H9 (cell line): ENCODE data around the gene DAB1. TPM values are rescaled to one million over a fixed set of nuclear protein-coding genes. Genes with fewer than 3 reads are reported as not detected.

Experiments used
- DNase-seq: peaks from one replicate; pipeline ENCODE4 v3.0.0-alpha.2; 2017
- H2AFZ ChIP-seq: one replicate; pipeline ENCODE4 v1.6.1; 2013; ENCODE audit warnings: mild to moderate bottlenecking, low read length, control low read depth, moderate library complexity
- H2AK5ac ChIP-seq: 2 replicates; pipeline ENCODE4 v1.6.1; 2013; ENCODE audit warnings: low read length, control low read depth, mixed read lengths; ENCODE audit not compliant: insufficient read length
- H2BK120ac ChIP-seq: one replicate; pipeline ENCODE4 v1.6.1; 2013; ENCODE audit warnings: low read depth, mild to moderate bottlenecking, low read length, control low read depth, inconsistent platforms; ENCODE audit not compliant: poor library complexity, severe bottlenecking
- H2BK12ac ChIP-seq: 2 replicates; pipeline ENCODE4 v1.6.1; 2013; ENCODE audit warnings: low read length, control low read depth, mixed read lengths, low read depth; ENCODE audit not compliant: insufficient read length
- H2BK15ac ChIP-seq: 2 replicates; pipeline ENCODE4 v1.6.1; 2013; ENCODE audit warnings: low read depth, low read length, control low read depth
- H2BK20ac ChIP-seq: one replicate; pipeline ENCODE4 v1.6.1; 2013; ENCODE audit warnings: low read depth, mild to moderate bottlenecking, low read length, control low read depth, inconsistent platforms; ENCODE audit not compliant: poor library complexity, severe bottlenecking
- H2BK5ac ChIP-seq: 2 replicates; pipeline ENCODE4 v1.6.1; 2013; ENCODE audit warnings: low read length, control low read depth, mixed read lengths; ENCODE audit not compliant: insufficient read length
- H3K14ac ChIP-seq: 2 replicates; pipeline ENCODE4 v1.6.1; 2013; ENCODE audit warnings: low read length, control low read depth; ENCODE audit not compliant: insufficient read depth
- H3K18ac ChIP-seq: 2 replicates; pipeline ENCODE4 v1.6.1; 2013; ENCODE audit warnings: low read depth, mild to moderate bottlenecking, mixed read lengths, low read length, control low read depth; ENCODE audit not compliant: insufficient read length
- H3K23ac ChIP-seq: 2 replicates; pipeline ENCODE4 v1.6.1; 2013; ENCODE audit warnings: low read length, control low read depth, mixed read lengths, low read depth; ENCODE audit not compliant: insufficient read length
- H3K23me2 ChIP-seq: 2 replicates; pipeline ENCODE4 v1.6.1; 2013; ENCODE audit warnings: low read depth, mild to moderate bottlenecking, mixed read lengths, low read length, control low read depth; ENCODE audit not compliant: insufficient read length, poor library complexity, severe bottlenecking
- H3K27ac ChIP-seq: 2 replicates; pipeline ENCODE4 v1.5.1; 2013; ENCODE audit warnings: low read length, control low read depth, mixed read lengths, low read depth; ENCODE audit not compliant: insufficient read length
- H3K27me3 ChIP-seq: 2 replicates; pipeline ENCODE4 v1.6.1; 2013; ENCODE audit warnings: low read length, control low read depth, inconsistent platforms; ENCODE audit not compliant: insufficient read depth
- H3K4ac ChIP-seq: 2 replicates; pipeline ENCODE4 v1.6.1; 2013; ENCODE audit warnings: low read depth, mild to moderate bottlenecking, control low read depth, inconsistent platforms, low read length, moderate library complexity
- H3K4me1 ChIP-seq: 2 replicates; pipeline ENCODE4 v1.6.1; 2013; ENCODE audit warnings: low read length, control low read depth, inconsistent platforms; ENCODE audit not compliant: insufficient read depth
- H3K4me2 ChIP-seq: 2 replicates; pipeline ENCODE4 v1.6.1; 2013; ENCODE audit warnings: low read length, control low read depth, mixed read lengths; ENCODE audit not compliant: insufficient read length, insufficient read depth
- H3K56ac ChIP-seq: 2 replicates; pipeline ENCODE4 v1.6.1; 2013; ENCODE audit warnings: low read depth, mild to moderate bottlenecking, mixed read lengths, low read length, control low read depth; ENCODE audit not compliant: insufficient read length
- H3K79me1 ChIP-seq: 2 replicates; pipeline ENCODE4 v1.6.1; 2013; ENCODE audit warnings: low read depth, mild to moderate bottlenecking, moderate library complexity, low read length, control low read depth, inconsistent platforms; ENCODE audit not compliant: insufficient read depth, poor library complexity, severe bottlenecking
- H3K79me2 ChIP-seq: 2 replicates; pipeline ENCODE4 v1.6.1; 2013; ENCODE audit warnings: low read length, control low read depth, inconsistent platforms; ENCODE audit not compliant: insufficient read depth
- H3K9ac ChIP-seq: 2 replicates; pipeline ENCODE4 v1.6.1; 2013; ENCODE audit warnings: low read length, control low read depth, mixed read lengths; ENCODE audit not compliant: insufficient read length; ENCODE audit errors: extremely low read depth
- H3K9me3 ChIP-seq: one replicate; pipeline ENCODE4 v1.6.1; 2013; ENCODE audit warnings: low read depth, low read length, inconsistent platforms; ENCODE audit not compliant: control insufficient read depth
- H3T11ph ChIP-seq: one replicate; pipeline ENCODE4 v1.6.1; 2013; ENCODE audit warnings: mild to moderate bottlenecking, low read length, control low read depth, inconsistent platforms
- H4K20me1 ChIP-seq: one replicate; pipeline ENCODE4 v1.6.1; 2013; ENCODE audit not compliant: control insufficient read depth, insufficient read length, insufficient read depth
- H4K5ac ChIP-seq: 2 replicates; pipeline ENCODE4 v1.6.1; 2013; ENCODE audit warnings: low read depth, mild to moderate bottlenecking, mixed read lengths, low read length, control low read depth; ENCODE audit not compliant: insufficient read length
- H4K8ac ChIP-seq: replicated peaks from 2 replicates; pipeline ENCODE4 v1.6.1; 2013; ENCODE audit warnings: low read length, control low read depth, mixed read lengths, low read depth; ENCODE audit not compliant: insufficient read length
- H4K91ac ChIP-seq: 2 replicates; pipeline ENCODE4 v1.6.1; 2013; ENCODE audit warnings: low read depth, mild to moderate bottlenecking, moderate library complexity, mixed read lengths, low read length, control low read depth; ENCODE audit not compliant: insufficient read length
- H3K27ac Mint-ChIP-seq, 3 experiments: 2 replicates in 2 of 3; 3 replicates in 1 of 3; pipeline ENCODE4 v1.8.0; 2020 to 2021; ENCODE audit warnings: mixed read lengths in 3 of 3, mild to moderate bottlenecking in 1 of 3, moderate library complexity in 1 of 3
- H3K27me3 Mint-ChIP-seq: 2 replicates; pipeline ENCODE4 v1.8.0; 2021; ENCODE audit warnings: low read depth, mild to moderate bottlenecking, moderate library complexity, mixed read lengths
- H3K36me3 Mint-ChIP-seq, 3 experiments: 2 replicates in 2 of 3; 3 replicates in 1 of 3; pipeline ENCODE4 v1.8.0; 2020 to 2021; ENCODE audit warnings: low read depth in 3 of 3, mixed read lengths in 3 of 3; ENCODE audit not compliant: insufficient read depth in 1 of 3
- H3K4me1 Mint-ChIP-seq, 2 experiments: 2 replicates each; pipeline ENCODE4 v1.8.0; 2020; ENCODE audit warnings: mixed read lengths in 2 of 2
- H3K4me3 Mint-ChIP-seq, 2 experiments: 2 replicates in 1 of 2; 3 replicates in 1 of 2; pipeline ENCODE4 v1.8.0; 2020 to 2021; ENCODE audit warnings: mild to moderate bottlenecking in 2 of 2, mixed read lengths in 2 of 2, moderate library complexity in 1 of 2
- H3K9me3 Mint-ChIP-seq, 2 experiments: 2 replicates in 1 of 2; 3 replicates in 1 of 2; pipeline ENCODE4 v1.8.0; 2020; ENCODE audit warnings: mild to moderate bottlenecking in 2 of 2, mixed read lengths in 2 of 2, moderate library complexity in 1 of 2
- WGBS: extraction: QIAGEN DNeasy Blood & Tissue Kit; methylation state at CpG from one replicate; pipeline ENCODE4 v1.1.7; 2013; ENCODE audit warnings: missing lambda C conversion rate, low lambda C conversion rate, mixed read lengths; ENCODE audit not compliant: insufficient read length; ENCODE audit errors: extremely low coverage; 5-methylcytosine and 5-hydroxymethylcytosine counted together
- total RNA-seq: library from RNA; stranded (reverse); gene quantifications from 2 replicates; pipeline ENCODE4 v1.2.1, GENCODE V29; 2021
- TF ChIP-seq, protein P1 (sequence below): fragments of 200-600 bp; sonication (generic); conservative IDR thresholded peaks from 3 replicates; pipeline ENCODE4 v1.8.0; 2021; ENCODE audit warnings: antibody characterized with exemption, mild to moderate bottlenecking

The DAB1 gene
- total RNA-seq, 1 experiment from 2014 or later: 9.3 TPM

DNA sequence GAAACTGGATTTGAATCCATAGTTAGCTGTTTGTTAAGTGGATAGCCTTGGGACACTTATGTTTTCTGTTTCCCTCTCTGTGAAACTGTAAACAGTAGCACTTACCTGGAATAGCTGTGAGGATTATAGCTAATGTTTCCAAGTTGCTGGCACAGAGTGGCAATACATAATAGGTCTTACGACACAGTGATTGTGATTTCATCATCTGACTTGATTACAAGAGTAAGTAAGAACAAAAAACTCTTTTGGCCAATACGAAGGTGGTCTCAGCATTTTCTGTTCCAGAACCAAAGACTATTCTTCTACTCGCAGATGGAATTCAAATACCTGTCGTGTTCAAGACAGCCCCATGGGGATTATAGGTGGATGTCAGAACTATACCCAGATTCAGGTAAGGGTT lies 460.2 kb downstream of the DAB1 start:
- Histone ChIP-seq H3K18ac (no peak overlapping the region), H3K9me3 (no peaks in the 10 kb centered on the region), H2BK20ac (no peak overlapping the region), H3K27me3 (no peaks in the 10 kb centered on the region), H2BK120ac (no peak overlapping the region), H3K27ac (no peak overlapping the region), H2BK15ac (no peak overlapping the region), H3K4ac (no peak overlapping the region), H3K14ac (no peak overlapping the region), H3K79me1 (no peaks in the 10 kb centered on the region), H3K56ac (no peak overlapping the region), H4K91ac (no peak overlapping the region), H3K9ac (no peak overlapping the region), H2BK12ac (no peak overlapping the region), H2AFZ (no peak overlapping the region), H3K79me2 (no peaks in the 10 kb centered on the region), H3K4me2 (no peak overlapping the region), H4K8ac (no peak overlapping the region), H2AK5ac (no peak overlapping the region), H2BK5ac (no peak overlapping the region), H4K20me1 (no peaks in the 10 kb centered on the region), H4K5ac (no peak overlapping the region), H3K4me1 (no peaks in the 10 kb centered on the region), H3K23me2 (no peaks in the 10 kb centered on the region), H3K23ac (no peak overlapping the region), H3T11ph (no peak overlapping the region)
- Mint-ChIP-seq H3K9me3 (no peaks in the 10 kb centered on the region), H3K27me3 (peaks cover 2% of the 10 kb centered on the region; the same call in 1 of the 2 replicates), H3K27ac (no peak overlapping the region), H3K36me3 (no peaks in the 10 kb centered on the region), H3K4me1 (0 out of 4 replicates have a peak, but pooled peaks cover 0 to 5% of the 10 kb centered on the region in 2 experiments), H3K4me3 (no peak overlapping the region)
- WGBS: no CpG with 5 or more reads among the region's 4 CpGs
- TF ChIP-seq, protein P1, sequence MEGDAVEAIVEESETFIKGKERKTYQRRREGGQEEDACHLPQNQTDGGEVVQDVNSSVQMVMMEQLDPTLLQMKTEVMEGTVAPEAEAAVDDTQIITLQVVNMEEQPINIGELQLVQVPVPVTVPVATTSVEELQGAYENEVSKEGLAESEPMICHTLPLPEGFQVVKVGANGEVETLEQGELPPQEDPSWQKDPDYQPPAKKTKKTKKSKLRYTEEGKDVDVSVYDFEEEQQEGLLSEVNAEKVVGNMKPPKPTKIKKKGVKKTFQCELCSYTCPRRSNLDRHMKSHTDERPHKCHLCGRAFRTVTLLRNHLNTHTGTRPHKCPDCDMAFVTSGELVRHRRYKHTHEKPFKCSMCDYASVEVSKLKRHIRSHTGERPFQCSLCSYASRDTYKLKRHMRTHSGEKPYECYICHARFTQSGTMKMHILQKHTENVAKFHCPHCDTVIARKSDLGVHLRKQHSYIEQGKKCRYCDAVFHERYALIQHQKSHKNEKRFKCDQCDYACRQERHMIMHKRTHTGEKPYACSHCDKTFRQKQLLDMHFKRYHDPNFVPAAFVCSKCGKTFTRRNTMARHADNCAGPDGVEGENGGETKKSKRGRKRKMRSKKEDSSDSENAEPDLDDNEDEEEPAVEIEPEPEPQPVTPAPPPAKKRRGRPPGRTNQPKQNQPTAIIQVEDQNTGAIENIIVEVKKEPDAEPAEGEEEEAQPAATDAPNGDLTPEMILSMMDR: no peak
- no peak for DNase-seq
